GM12864 (cell line): Measurements from ENCODE around the gene CDH4.

ENCODE experiments used
- DNase-seq: peaks from one replicate; pipeline ENCODE4 v3.0.0-alpha.2; 2011; ENCODE audit warnings: low read depth
- H3K4me3 ChIP-seq: 2 replicates; pipeline ENCODE4 v1.5.1; 2011; ENCODE audit warnings: mild to moderate bottlenecking, low read depth, low read length, control low read depth
- TF ChIP-seq, protein P1 (sequence below): IDR thresholded peaks from 2 replicates; pipeline ENCODE4 v1.5.1; 2011; ENCODE audit warnings: low read depth, mild to moderate bottlenecking, moderate library complexity, low read length, control low read depth, inconsistent platforms; ENCODE audit errors: missing control alignments

The CDH4 gene

DNA sequence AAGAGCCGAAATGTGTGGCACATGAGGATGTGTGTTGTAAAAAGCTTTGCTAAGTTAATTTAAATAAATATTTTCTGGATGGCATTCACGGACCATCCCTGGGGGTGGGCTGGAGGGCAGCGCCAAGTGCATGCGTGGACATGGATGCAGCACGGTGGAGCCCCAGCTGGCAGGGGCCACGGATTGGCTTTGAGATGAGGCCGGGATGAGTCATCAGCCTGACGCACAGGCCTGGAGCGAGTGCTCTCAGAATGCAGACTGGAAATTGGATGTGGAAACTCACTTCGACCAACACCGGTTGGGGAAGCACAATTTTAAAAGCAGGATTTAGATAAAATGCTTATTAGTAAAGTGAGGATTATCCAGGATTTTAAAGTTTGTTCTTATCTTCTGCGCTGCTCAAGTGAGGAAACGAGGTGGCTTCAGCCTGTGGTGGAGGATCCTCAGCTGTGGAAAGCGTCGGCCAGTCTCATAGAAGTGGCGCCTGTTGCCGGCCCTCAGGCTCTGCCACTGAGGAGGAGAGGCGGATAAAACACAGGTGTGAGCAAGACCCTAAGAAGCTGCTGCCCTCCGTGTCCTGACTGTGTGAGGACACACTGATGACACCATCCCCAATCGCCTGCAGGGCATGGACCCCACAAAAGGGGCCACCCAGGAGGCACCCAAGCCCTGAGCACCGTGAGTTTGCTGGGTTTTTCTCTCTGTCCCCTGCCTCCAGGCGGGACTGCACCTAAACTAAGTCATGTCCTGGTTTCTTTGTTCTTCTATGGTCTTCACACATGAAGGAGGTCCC, 279.7 kb downstream of the CDH4 start:
- DNase-seq: no peak
- TF ChIP-seq, protein P1, sequence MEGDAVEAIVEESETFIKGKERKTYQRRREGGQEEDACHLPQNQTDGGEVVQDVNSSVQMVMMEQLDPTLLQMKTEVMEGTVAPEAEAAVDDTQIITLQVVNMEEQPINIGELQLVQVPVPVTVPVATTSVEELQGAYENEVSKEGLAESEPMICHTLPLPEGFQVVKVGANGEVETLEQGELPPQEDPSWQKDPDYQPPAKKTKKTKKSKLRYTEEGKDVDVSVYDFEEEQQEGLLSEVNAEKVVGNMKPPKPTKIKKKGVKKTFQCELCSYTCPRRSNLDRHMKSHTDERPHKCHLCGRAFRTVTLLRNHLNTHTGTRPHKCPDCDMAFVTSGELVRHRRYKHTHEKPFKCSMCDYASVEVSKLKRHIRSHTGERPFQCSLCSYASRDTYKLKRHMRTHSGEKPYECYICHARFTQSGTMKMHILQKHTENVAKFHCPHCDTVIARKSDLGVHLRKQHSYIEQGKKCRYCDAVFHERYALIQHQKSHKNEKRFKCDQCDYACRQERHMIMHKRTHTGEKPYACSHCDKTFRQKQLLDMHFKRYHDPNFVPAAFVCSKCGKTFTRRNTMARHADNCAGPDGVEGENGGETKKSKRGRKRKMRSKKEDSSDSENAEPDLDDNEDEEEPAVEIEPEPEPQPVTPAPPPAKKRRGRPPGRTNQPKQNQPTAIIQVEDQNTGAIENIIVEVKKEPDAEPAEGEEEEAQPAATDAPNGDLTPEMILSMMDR: no peak
- H3K4me3 ChIP-seq: no peak overlapping the region

DNA sequence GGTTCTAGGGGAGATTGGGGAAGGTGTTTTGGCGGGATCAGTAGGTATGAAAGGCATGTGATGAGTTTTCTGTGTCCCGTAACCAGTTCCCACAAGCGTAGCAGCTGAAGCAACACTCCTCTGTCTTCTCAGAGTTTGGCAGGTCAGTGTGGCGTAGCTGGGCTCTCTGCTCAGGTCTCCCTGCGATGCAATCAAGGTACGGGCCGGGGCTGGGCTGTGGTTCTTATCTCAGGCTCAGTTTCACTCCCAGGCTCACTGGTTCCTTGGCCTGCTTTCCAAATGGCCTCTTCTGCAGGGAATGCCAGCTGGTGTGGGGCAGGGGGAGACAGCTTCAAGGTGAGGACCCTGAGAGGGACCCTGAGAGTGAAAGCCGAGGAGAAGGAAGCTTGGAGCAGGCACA, 280.7 kb downstream of the CDH4 start:
- TF ChIP-seq, protein P1: no peak
- no peak overlapping the region for H3K4me3 ChIP-seq

DNA sequence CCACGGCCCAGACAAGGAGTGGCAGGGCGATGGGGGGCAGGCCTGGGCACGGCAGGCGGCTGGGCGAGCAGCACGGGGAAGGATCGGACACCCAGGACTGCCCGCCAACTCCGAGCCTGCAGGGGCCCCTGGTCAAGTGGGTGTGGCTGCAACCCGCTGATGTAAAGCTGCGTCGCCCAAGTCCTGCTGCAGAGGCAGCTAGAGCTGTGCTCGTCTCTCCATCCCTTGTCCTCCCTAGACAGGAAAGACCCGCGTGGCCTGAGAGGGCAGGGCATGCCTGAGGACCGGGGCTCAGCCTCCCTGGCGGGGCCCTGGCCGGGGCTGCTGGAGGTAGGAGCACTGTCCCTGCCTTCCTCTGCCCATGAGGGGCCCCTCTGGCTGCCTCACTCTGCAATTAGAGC, 281.2 kb downstream of the CDH4 start:
- no peak overlapping the region for H3K4me3 ChIP-seq
- no peak for DNase-seq
- TF ChIP-seq, protein P1: no peak

More for the DNA sequence above, 280.7 kb downstream of the CDH4 start:
- DNase-seq: no peak

DNA sequence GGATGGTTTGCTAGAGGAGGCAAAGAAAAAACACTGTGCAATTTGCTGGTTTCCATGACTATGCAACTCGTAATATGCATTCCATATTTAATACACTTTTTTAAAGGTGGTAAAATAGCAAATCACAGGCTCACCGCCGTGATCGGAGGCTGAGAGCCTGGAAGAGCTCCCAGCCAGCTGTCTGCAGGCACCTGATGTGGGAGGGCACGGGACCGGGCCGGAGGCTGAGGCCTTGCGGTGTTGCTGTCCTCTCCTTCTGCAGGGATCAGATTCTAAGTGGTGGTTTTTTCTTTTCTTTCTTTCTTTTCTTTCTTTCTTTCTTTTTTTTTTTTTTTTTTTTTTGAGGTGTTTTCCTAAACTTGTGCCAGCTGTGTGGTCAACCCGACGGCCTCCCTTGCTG, 282.3 kb downstream of the CDH4 start:
- TF ChIP-seq, protein P1: no peak
- no peak overlapping the region for H3K4me3 ChIP-seq
- DNase-seq: no peak

DNA sequence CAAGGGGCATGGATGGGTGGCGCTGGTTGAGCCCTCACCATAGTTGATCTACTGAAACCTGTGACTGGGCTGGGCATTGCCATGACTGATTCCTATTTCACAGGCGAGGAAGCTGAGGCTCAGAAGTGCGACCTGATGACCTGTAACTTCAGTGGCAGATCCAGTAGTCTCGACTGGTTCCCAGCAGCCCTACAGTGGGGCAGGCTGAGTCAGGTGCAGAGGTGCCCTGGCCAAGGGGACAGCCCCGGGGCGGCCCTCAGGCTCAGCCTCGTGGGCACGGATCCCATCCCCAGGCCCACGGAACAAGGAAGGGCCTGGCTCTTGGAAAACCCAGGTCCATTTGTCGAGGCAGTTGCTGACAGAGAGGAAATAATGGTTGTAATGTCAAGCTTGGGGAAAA, 283.0 kb downstream of the CDH4 start:
- no peak overlapping the region for H3K4me3 ChIP-seq
- TF ChIP-seq, protein P1: no peak
- no peak for DNase-seq

DNA sequence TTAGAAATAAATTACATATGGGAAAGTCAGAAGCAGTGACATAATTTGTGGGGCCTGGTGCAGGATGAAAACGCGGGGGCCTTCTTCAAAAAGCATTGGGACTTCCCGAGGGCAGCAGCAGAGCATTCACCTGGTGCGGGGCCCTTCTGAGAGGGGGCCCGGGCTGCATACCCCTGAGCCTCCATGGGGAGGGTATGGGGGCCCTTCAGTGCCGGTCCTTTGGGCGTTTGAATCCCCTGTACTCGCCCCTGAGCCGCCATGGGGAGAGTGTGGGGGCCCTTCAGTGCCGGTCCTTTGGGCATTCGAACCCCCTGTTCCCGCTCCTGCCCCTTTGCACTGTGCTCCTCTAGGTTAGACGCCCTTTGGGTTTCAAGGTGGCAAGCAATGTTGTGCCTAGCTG, 283.5 kb downstream of the CDH4 start:
- no peak for DNase-seq
- TF ChIP-seq, protein P1: no peak
- H3K4me3 ChIP-seq: no peak overlapping the region

DNA sequence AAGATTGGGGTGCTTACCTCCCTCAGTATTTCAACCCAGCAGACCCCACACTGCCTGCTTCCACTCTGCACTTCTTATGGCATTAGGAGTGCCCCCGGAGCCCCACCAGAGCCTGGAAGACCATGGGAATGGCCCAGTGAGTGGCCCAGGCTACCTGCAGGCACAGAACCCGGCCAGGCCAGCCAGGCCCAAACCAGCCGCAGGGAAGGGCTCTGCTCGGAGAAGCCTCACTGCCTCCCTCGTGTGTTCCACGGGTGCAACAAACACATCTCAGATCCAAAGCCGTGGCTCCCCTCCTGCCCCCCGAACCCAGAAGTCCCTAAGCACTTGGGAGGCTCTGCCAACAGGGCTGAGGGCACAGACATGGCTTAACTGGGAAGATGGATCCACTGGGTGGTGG, 283.9 kb downstream of the CDH4 start:
- no peak for DNase-seq
- TF ChIP-seq, protein P1: no peak
- H3K4me3 ChIP-seq: no peak overlapping the region
